HepG2 (cell line): ENCODE data around the gene HPCAL1. TPM values are rescaled to one million over a fixed set of nuclear protein-coding genes. Genes with fewer than 3 reads are reported as not detected.

Source experiments
- ARHGAP35 ChIP-seq: sonication (generic); formaldehyde crosslinking; IDR thresholded peaks from 2 replicates; pipeline ENCODE4 v1.9.0; 2022; ENCODE audit warnings: mild to moderate bottlenecking, inconsistent platforms, moderate library complexity, missing genetic modification reagents, borderline replicate concordance
- E2F1 ChIP-seq: sonication (generic); formaldehyde crosslinking; IDR thresholded peaks from 2 replicates; pipeline ENCODE4 v1.5.0; 2020; ENCODE audit warnings: missing genetic modification reagents
- HIVEP1 ChIP-seq: sonication (generic); formaldehyde crosslinking; IDR thresholded peaks from 2 replicates; pipeline ENCODE4 v1.4.0; 2020; ENCODE audit warnings: mild to moderate bottlenecking, missing genetic modification reagents
- HMG20B ChIP-seq: conservative IDR thresholded peaks from 2 replicates; pipeline ENCODE4 v1.6.1; 2016; ENCODE audit warnings: missing genetic modification reagents, missing compliant biosample characterization
- HMGXB4 ChIP-seq, 2 experiments: sonication (generic) in 1 of 2; formaldehyde crosslinking in 1 of 2; IDR thresholded peaks; 2 replicates each; pipeline versions ENCODE4 v1.4.0 to v1.6.1; 2018 to 2020; ENCODE audit warnings: missing genetic modification reagents in 2 of 2, borderline replicate concordance in 1 of 2, low read depth in 1 of 2, mild to moderate bottlenecking in 1 of 2, missing biosample characterization in 1 of 2
- HNF4A ChIP-seq: sonication (generic); formaldehyde crosslinking; IDR thresholded peaks from 2 replicates; pipeline ENCODE4 v1.4.0; 2020; ENCODE audit warnings: missing genetic modification reagents
- MATR3 ChIP-seq: sonication (generic); formaldehyde crosslinking; IDR thresholded peaks from 2 replicates; pipeline ENCODE4 v1.4.0; 2020; ENCODE audit warnings: missing genetic modification reagents
- MIXL1 ChIP-seq: IDR thresholded peaks from 2 replicates; pipeline ENCODE4 v1.6.1; 2016
- NFIC ChIP-seq: IDR thresholded peaks from 2 replicates; pipeline ENCODE4 v1.6.1; 2012; ENCODE audit warnings: mild to moderate bottlenecking, low read length, inconsistent platforms
- NR1H2 ChIP-seq: sonication (generic); formaldehyde crosslinking; IDR thresholded peaks from 2 replicates; pipeline ENCODE4 v1.8.1; 2022; ENCODE audit warnings: low read depth, missing genetic modification reagents, borderline replicate concordance
- NR2C2 ChIP-seq: sonication (generic); formaldehyde crosslinking; IDR thresholded peaks from 2 replicates; pipeline ENCODE4 v1.4.0; 2020; ENCODE audit warnings: missing genetic modification reagents, mild to moderate bottlenecking, moderate library complexity, borderline replicate concordance
- NR3C1 ChIP-seq: sonication (generic); formaldehyde crosslinking; IDR thresholded peaks from 2 replicates; pipeline ENCODE4 v1.4.0; 2020; ENCODE audit warnings: missing genetic modification reagents
- NRL ChIP-seq: sonication (generic); formaldehyde crosslinking; IDR thresholded peaks from 2 replicates; pipeline ENCODE4 v1.5.0; 2020; ENCODE audit warnings: missing genetic modification reagents, mild to moderate bottlenecking, moderate library complexity, borderline replicate concordance
- PHB2 ChIP-seq: fragments of 450-650 bp; IDR thresholded peaks from 2 replicates; pipeline ENCODE4 v1.6.1; 2018; ENCODE audit not compliant: partially characterized antibody
- POLR2AphosphoS5 ChIP-seq: IDR thresholded peaks from 2 replicates; pipeline ENCODE4 v1.6.1; 2012; ENCODE audit warnings: low read depth, low read length
- SAFB2 ChIP-seq: sonication (generic); formaldehyde crosslinking; IDR thresholded peaks from 2 replicates; pipeline ENCODE4 v1.5.1; 2020; ENCODE audit warnings: missing genetic modification reagents, low read depth, mild to moderate bottlenecking, borderline replicate concordance
- ZKSCAN5 ChIP-seq: sonication (generic); formaldehyde crosslinking; IDR thresholded peaks from 2 replicates; pipeline ENCODE4 v1.5.1; 2020; ENCODE audit warnings: mild to moderate bottlenecking, missing genetic modification reagents
- ZMYM2 ChIP-seq: sonication (generic); formaldehyde crosslinking; IDR thresholded peaks from 2 replicates; pipeline ENCODE4 v1.8.0; 2022; ENCODE audit warnings: mild to moderate bottlenecking, missing genetic modification reagents
- ZNF264 ChIP-seq: sonication (generic); formaldehyde crosslinking; IDR thresholded peaks from 2 replicates; pipeline ENCODE4 v1.4.0; 2020; ENCODE audit warnings: missing genetic modification reagents
- ZNF432 ChIP-seq: sonication (generic); formaldehyde crosslinking; IDR thresholded peaks from 2 replicates; pipeline ENCODE4 v1.5.0; 2020; ENCODE audit warnings: missing genetic modification reagents, mild to moderate bottlenecking, borderline replicate concordance
- ZNF44 ChIP-seq: sonication (generic); formaldehyde crosslinking; IDR thresholded peaks from 2 replicates; pipeline ENCODE4 v1.5.1; 2020; ENCODE audit warnings: mild to moderate bottlenecking, missing genetic modification reagents
- ZNF615 ChIP-seq: sonication (generic); formaldehyde crosslinking; IDR thresholded peaks from 2 replicates; pipeline ENCODE4 v1.5.0; 2020; ENCODE audit warnings: mild to moderate bottlenecking, missing genetic modification reagents, borderline replicate concordance
- polyA plus RNA-seq, 8 experiments: library from polyadenylated mRNA; depleted of rRNA in 3 of 8; stranded (reverse) in 7 of 8; unstranded in 1 of 8; fragments of >200 nt; fragmentation: Illumina TruSeq in 4 of 8; extraction: Trizol in 4 of 8; gene quantifications; 2 replicates each; pipeline versions ENCODE4 v1.2.1 to v1.2.3, GENCODE V29; 2011 to 2016; ENCODE audit warnings: low read depth in 4 of 8, missing spikeins in 1 of 8, mixed read lengths in 1 of 8; ENCODE audit not compliant: insufficient read depth in 1 of 8
- total RNA-seq, 5 experiments: library from RNA; depleted of rRNA; stranded (reverse); fragments of >200 nt; fragmentation: Illumina TruSeq; extraction: Trizol; gene quantifications; 2 replicates each; pipeline ENCODE4 v1.2.3, GENCODE V29; 2016; ENCODE audit warnings: low read depth in 1 of 5
- TF ChIP-seq, protein P1 (sequence below): IDR thresholded peaks from 2 replicates; pipeline ENCODE4 v1.6.1; 2016; ENCODE audit warnings: control low read depth
- TF ChIP-seq, protein P2 (sequence below): sonication (generic); formaldehyde crosslinking; IDR thresholded peaks from 2 replicates; pipeline ENCODE4 v1.8.0; 2022; ENCODE audit warnings: low read depth, missing genetic modification reagents

HPCAL1 gene
- total and polyA plus RNA-seq, 2 of the 13 experiments (the other 11 are each of a cell fraction or from before 2014, with no cell fraction given) = 29.5 to 29.9 TPM

GRCh38 chr2:10325278-10326145 is 22.8 kb downstream of the HPCAL1 start (continued):
- peak; percentile 36; the same call in 1 of the 2 replicates for TF ChIP-seq NR2C2 (CRISPR knock-in tag)
- no peak for TF ChIP-seq NFIC
- peak in 1 of 2 experiments; percentile 38; a peak in 1 of 4 replicates for TF ChIP-seq HMGXB4 (CRISPR knock-in tag; IDR thresholded peaks at IDR 0.05; ENCODE audit: borderline replicate concordance in 1 of 2, low read depth in 1 of 2)
- no peak for TF ChIP-seq MATR3
- TF ChIP-seq NR3C1 = no peak
- TF ChIP-seq ZMYM2 (CRISPR knock-in tag) = no peak
- 0 out of 2 replicates have a peak, but pooled peaks have one; percentile 69 for TF ChIP-seq ZNF264 (CRISPR knock-in tag)
- no peak for TF ChIP-seq ZNF615 (CRISPR knock-in tag)
- TF ChIP-seq, protein P1, sequence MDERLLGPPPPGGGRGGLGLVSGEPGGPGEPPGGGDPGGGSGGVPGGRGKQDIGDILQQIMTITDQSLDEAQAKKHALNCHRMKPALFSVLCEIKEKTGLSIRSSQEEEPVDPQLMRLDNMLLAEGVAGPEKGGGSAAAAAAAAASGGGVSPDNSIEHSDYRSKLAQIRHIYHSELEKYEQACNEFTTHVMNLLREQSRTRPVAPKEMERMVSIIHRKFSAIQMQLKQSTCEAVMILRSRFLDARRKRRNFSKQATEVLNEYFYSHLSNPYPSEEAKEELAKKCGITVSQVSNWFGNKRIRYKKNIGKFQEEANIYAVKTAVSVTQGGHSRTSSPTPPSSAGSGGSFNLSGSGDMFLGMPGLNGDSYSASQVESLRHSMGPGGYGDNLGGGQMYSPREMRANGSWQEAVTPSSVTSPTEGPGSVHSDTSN (CRISPR knock-in tag) = peak; percentile 69
- TF ChIP-seq MIXL1 (CRISPR knock-in tag) = peak; percentile 67; the same call in 1 of the 2 replicates
- no peak for TF ChIP-seq HMG20B (CRISPR knock-in tag)
- TF ChIP-seq PHB2 = no peak
- TF ChIP-seq SAFB2 (CRISPR knock-in tag) = peak; percentile 61; the same call in 1 of the 2 replicates
- no peak for TF ChIP-seq ZNF432 (CRISPR knock-in tag)
- TF ChIP-seq ZKSCAN5 = no peak
- TF ChIP-seq NR1H2 (CRISPR knock-in tag) = no peak
- no peak for TF ChIP-seq NRL
- TF ChIP-seq, protein P2, sequence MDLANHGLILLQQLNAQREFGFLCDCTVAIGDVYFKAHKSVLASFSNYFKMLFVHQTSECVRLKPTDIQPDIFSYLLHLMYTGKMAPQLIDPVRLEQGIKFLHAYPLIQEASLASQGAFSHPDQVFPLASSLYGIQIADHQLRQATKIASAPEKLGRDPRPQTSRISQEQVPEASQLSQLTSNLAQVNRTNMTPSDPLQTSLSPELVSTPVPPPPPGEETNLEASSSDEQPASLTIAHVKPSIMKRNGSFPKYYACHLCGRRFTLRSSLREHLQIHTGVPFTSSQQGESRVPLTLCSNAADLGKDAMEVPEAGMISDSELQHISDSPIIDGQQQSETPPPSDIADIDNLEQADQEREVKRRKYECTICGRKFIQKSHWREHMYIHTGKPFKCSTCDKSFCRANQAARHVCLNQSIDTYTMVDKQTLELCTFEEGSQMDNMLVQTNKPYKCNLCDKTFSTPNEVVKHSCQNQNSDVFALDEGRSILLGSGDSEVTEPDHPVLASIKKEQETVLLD = no peak
- no peak for TF ChIP-seq ARHGAP35 (CRISPR knock-in tag)
- peak; percentile 36 for TF ChIP-seq HNF4A
- TF ChIP-seq E2F1 (CRISPR knock-in tag) = no peak
- TF ChIP-seq POLR2AphosphoS5 = peak; percentile 39; the same call in 1 of the 2 replicates
- peak; percentile 84; the same call in 1 of the 2 replicates for TF ChIP-seq ZNF44 (CRISPR knock-in tag)
- TF ChIP-seq HIVEP1 = no peak
